OCI-M1 (cell line): ENCODE data around the gene ASTN2.

Experiments
- DNase-seq: peaks from one replicate; lab custom pipeline; 2025; lab: John Stamatoyannopoulos, UW

ASTN2 gene

GRCh38 chr9:116809656-116810055 lies 605.2 kb downstream of the ASTN2 start:
- no peak for DNase-seq

DNA sequence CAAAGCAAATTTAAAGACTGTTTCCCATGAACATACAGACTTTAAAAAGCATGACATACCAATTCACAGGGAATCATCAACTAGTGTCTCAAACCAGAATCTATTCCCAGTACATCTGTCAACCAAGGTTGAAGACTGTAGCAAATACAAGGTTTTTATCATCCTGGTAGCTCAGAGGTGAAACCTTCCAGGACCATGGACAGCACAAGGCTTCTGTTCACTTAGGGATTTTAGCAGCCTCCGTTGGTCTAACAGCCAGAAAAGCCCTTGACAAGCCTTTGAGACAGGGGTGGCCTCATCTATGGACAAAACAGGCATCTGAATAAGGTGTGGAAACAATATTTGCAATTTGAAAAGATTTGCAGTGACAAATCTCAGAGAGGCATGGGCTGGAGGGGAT lies 608.8 kb downstream of the ASTN2 start:
- peak; percentile 40 for DNase-seq

DNA sequence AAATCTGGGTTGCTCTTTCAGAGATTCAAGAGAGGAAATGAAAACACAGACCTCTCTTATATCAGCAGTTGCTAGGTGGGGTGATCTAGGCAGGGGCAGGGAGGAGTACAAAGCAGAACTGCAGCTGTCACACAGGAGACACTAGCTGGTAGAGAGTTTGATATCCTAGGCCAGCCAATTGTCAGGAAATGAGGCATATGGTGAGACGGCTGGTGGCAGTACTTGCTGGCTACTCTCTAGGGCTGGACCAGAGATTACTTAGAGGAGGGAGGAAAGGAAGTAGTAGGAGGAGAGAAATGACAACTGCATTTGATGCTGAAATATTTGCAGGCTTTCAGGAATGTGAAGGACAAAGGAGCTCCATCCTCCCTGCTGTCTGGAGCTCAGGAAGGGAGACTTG lies 614.0 kb downstream of the ASTN2 start:
- DNase-seq, result no peak

- DNase-seq, result no peak
Observed at GRCh38 chr9:116800074-116800473, 614.8 kb downstream of the ASTN2 start.

DNA sequence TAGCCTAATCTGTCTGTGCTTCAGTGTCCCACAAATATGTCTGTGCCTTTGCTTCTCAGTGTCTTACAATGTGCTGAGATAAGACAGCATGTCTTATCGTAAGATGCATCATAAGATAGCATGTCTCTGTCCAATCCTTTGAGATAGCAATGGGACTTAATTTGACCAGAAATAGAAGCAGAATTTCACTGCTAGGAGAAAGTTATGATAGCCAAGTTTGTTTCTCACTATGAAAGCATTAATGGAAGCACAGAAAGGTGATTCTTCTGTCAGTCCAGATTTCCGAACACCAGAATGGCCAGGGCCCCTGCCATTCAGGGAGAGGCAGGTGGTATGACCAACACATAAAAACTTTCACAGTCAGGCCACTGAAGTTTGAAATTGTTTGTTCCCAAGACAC lies 616.3 kb downstream of the ASTN2 start:
- DNase-seq, result no peak

- DNase-seq, result no peak
Observed at GRCh38 chr9:116797276-116797675, 617.6 kb downstream of the ASTN2 start.

GRCh38 chr9:116796669-116797068 lies 618.2 kb downstream of the ASTN2 start:
- no peak for DNase-seq

DNA sequence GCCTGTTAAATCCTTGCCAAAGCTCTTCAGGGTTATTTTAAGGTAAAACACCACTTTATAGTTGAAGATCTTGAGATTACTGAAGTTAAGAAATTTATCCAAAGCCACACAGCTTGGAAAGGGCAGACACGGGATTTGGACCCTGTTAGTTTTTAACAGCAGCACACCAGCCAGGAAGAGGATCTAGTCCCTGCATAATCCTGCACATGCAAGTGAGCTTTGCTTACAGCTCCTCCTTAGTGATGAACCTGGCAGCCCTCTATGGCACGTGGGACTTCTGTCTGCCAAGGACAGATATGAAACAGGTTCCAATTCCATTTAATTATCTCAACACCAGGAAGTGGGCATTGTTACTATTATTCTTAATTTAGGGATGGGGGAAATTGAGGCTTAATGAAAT lies 619.0 kb downstream of the ASTN2 start:
- no peak for DNase-seq

DNA sequence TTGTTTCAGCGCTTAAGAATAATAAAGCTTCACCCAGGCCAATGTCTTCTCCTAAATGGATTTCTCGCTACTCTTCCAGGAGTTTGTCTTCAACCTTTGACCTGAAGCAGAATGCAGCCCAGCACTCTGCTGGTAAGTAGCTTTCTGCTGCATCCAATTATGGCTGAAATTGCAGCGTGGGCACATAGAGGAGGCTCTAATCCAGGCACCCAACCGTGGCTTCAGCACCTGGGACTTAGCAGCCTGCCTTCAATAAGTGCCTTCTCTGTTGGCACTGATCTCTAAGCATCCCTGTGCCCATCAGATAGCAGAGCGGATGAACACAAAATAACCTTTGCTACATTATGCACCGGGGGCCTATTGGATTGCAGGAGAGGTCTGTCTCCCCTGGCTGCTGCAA lies 622.6 kb downstream of the ASTN2 start:
- no peak for DNase-seq

GRCh38 chr9:116791326-116791725 lies 623.5 kb downstream of the ASTN2 start:
- DNase-seq, result no peak

GRCh38 chr9:116789081-116789480 lies 625.8 kb downstream of the ASTN2 start:
- no peak for DNase-seq

DNA sequence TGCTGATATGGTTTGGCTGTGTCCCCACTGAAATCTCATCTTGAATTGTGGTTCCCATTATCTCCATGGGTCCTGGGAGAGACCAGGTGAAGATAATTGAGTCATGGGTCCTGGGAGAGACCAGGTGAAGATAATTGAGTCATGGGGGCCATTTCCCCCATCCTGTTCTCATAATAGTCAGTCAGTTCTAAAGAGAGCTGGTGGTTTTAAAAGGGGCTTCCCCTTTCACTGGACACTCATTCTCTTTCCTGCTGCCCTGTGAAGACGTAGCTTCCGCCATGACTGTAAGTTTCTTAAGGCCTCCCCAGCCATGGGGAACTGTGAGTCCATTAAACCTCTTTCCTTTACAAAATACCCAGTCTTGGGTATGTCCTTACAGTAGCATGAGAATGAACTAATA lies 628.1 kb downstream of the ASTN2 start:
- DNase-seq, result no peak

- no peak for DNase-seq
Observed at GRCh38 chr9:116777116-116777515, 637.7 kb downstream of the ASTN2 start.

GRCh38 chr9:116774421-116775180 lies 640.3 kb downstream of the ASTN2 start:
- no peak for DNase-seq

GRCh38 chr9:116767219-116767618 lies 647.6 kb downstream of the ASTN2 start:
- DNase-seq, result no peak

GRCh38 chr9:116765011-116765410 lies 649.8 kb downstream of the ASTN2 start:
- DNase-seq, result no peak

GRCh38 chr9:116763770-116764169 lies 651.1 kb downstream of the ASTN2 start:
- no peak for DNase-seq

GRCh38 chr9:116760636-116761035 lies 654.2 kb downstream of the ASTN2 start:
- DNase-seq, result no peak

GRCh38 chr9:116757030-116757429 lies 657.8 kb downstream of the ASTN2 start:
- DNase-seq, result no peak

GRCh38 chr9:116753389-116753788 lies 661.5 kb downstream of the ASTN2 start:
- no peak for DNase-seq

DNA sequence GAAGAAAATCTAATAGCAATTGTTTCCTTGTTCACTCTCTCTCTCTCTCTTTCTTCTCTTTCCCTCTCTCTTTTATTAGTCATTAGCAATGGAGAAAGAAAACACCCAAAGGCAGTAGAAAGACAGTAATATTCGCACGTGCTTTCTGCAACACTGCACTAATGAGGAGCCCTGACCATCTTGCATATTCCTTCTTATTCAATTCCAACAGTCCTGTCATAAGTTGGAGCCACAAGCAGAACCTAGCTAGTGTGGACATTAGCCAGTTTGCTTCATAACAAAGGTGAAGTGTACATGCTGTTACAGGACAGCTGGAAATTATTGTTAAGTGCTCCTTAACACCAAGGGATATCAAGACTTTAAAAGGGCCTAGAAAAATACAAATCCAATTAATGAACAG lies 664.3 kb downstream of the ASTN2 start:
- no peak for DNase-seq

- DNase-seq, result no peak
Observed at GRCh38 chr9:116749772-116750171, 665.1 kb downstream of the ASTN2 start.

DNA sequence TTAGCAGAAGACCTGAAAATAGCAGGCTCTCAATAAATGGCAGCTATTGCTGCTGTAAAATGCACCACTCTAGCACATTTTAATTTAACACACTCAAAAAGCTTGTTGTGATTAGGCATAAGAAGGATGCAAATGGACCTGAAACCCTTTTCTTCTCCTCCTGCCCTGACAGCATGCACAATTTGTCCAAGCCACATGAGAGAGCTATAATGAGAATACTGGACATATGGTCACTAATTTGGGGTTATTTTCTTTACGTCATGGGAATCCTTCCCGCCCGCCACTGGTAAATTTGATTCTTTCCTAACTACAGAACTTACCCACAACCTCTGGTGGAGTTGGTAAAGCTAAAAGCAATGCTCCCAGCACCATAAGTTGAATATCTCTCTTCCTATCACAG lies 665.7 kb downstream of the ASTN2 start:
- no peak for DNase-seq

- no peak for DNase-seq
Observed at GRCh38 chr9:116741742-116742141, 673.1 kb downstream of the ASTN2 start.
